GF-D8 (cell line): ENCODE data around the gene ACTG1.

Experiments used
- DNase-seq: peaks from one replicate; lab custom pipeline; 2025; lab: John Stamatoyannopoulos, UW

The ACTG1 gene

DNA sequence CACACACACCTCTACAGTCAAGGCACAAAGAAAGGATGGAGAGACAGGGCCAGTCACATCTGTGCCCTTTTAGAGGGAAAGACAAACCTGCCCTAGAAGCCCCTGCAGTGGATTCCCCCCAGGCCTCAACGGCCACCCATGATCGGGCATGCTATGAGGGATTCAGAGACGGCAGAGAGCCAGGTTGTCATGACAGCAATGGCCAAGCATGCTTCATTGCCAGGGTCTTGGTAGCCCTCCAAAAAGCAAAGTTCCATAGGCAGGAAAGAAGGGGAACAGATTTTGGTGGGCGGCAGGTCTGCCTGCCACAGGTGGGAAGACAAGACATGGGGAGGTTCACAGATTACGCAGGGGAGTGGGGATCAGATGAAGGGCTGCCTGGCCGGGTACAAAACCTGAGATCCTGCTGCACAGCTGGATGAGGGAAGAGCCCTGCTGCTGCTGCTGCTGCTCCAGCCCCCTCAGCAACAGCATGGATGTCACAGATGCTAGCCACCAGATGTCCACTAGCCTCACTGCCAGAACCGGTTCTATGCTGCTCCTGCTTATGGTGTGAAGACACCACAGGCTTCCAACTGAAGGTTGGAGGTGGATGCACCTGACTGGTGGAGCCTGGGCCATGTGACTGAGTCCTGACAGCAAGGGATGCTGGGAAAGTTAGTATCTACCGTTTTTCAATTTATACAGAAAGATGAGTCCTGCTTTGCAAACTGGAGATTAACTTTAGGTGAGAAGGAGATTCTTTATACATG lies 17.8 kb downstream of the ACTG1 start:
- DNase-seq, result no peak

DNA sequence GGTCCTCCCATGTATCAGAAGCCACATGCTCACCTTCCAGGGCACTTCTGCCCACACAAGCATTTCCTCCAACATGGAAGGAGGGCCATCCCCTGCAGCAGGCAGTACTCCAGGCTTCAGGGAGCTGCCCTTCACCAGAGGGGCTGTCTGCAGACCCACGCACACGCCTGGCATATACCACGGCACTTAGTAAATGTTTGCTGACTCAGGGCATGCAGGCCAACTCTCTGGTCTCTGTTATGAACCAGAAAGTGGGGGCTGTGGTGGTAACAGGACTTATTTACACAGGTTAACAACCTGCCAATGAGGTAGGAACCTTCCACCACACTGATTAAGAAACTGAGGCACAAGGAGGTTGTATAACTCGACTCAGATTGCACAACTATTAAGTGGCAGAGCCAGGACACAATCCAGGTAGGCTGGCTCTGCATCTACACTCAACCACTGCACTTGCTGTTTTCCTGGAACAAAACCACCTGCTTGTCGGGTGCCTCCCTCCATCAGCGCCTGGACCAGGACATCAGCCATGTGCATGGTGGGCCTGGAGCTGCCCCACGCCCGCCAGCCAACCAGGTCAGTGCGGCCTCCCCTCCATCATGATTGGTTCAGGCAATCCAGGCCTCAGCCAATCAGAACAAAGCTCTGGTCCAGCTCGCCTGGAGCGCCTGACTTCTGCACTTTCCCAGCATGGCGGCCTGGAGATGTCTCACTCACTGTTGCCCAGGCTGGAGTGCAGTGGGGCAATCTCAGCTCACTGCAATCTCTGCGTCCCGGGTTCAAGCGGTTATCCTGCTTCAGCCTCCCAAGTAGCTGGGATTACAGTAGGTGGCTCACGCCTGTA lies 19.2 kb downstream of the ACTG1 start:
- DNase-seq, result no peak

DNA sequence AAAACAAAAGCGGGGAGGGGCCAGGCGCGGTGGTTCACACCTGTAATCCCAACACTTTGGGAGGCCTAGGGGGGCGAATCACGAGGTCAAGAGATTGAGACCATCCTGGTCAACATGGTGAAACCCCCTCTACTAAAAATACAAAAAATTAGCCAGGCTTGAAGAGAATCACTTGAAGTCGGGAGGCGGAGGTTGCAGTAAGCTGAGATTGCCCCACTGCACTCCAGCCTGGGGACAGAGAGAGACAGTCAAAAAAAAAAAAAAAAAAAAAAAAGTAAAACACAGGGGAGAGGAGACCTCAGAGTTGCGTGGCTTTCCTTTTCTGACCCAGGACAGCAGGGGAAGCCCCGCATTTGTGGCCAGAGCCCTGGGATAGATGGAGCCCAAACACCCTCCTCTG lies 19.9 kb downstream of the ACTG1 start:
- DNase-seq, result no peak

DNA sequence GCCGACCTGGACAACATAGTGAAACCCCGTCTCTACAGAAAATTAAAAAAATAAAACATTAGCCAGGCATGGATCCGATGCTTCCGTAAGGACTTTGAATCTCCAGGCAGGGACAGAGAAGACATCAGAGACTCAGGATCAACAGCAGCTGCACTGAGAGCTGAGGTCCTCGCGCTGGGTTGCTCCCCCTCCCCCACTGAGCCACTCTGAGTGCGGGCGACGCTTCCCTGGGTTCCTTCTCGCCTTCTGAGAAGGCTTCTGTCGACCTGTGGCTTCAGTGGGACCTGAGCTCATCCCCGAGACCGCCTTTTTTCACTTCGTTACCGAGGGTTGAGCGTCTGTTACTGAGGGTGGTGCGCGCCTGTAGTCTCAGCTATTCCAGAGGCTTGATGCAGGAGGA lies 20.4 kb downstream of the ACTG1 start:
- DNase-seq, result no peak

DNA sequence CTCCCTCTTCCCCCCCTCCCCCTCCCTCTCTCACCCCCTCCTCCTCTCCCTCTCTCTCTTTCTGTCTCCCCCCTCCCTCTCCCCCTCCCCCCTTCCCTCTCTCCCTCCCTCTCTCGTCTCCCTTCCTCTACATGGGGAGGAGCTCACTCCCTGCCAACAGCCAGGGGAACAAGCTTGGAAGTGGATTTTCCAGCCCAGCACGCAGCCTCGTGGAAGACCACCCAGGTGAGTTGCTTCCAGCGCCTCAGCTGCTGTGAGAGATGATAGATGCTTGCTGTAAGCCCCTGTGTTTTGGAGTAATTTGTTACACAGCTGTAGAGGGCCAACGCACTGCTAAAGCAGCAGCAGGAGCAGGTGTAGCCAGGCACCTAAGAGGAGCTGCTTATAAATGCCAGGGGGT lies 20.8 kb downstream of the ACTG1 start:
- no peak for DNase-seq

DNA sequence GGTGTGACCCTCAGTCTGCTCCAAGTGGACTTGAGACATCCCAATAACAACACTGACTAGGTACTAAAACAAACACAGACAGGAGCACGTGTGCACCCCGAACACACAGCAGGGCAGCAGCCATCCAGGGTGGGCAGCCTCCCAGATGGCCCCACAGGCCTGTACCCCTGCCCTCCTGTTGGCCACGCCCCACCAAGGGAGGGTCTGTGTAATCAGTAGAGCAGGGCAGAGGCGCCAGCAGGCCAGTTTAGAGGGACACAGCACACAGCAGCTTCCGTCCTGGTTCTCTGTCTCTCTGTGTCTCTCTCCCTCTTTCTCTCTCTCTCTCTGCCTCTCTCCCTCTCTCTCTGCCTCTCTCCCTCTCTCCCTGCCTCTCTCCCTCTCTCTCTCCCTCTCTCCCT lies 21.4 kb downstream of the ACTG1 start:
- DNase-seq, result no peak

DNA sequence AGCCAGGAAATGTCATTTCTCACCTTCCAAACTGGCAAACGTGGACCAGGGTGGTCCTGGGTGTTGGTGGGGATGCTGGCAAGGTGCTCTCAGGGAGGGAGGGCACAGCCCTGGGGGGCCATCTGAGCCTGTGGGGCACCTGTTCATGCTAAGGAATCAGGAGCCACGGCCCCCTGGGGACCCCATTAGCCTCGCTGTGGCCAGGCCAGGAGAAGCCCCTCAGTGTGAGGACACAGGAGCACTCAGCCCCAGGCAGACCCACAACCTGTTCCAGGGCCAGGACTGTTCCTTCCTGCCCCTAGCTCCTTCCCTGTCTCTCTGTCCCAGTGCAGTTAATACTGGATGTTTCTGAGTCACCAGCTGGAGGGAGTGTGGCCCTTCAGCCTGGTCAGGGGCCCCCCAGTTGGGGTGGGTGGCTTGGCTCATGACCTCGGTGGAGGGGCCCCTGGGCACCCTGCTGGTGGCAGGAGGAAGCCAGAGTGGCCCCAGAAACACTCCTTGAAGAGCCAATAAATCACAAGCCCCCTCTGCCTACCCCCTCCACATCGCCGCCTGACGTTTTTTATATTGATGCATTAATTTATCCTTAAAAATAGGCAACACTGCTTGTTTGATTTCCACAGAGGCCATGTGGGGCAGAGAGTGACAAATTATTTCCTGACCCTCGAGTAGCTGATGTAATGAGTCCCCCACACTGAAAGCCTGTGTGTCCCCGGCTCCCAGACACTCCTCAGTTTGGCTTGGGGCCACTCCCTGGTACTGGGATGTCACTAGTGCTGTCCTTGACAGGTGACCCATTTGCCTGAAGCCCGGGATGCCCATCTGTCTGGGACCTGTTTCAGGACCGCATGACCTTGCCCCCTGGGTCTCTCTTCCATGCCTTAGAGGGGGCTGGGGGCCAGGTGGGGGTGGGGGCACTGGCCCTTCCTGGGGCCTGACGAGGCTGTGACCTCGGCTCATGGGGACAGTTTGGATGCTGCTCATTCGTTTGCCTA lies 22.3 kb downstream of the ACTG1 start:
- no peak for DNase-seq

DNA sequence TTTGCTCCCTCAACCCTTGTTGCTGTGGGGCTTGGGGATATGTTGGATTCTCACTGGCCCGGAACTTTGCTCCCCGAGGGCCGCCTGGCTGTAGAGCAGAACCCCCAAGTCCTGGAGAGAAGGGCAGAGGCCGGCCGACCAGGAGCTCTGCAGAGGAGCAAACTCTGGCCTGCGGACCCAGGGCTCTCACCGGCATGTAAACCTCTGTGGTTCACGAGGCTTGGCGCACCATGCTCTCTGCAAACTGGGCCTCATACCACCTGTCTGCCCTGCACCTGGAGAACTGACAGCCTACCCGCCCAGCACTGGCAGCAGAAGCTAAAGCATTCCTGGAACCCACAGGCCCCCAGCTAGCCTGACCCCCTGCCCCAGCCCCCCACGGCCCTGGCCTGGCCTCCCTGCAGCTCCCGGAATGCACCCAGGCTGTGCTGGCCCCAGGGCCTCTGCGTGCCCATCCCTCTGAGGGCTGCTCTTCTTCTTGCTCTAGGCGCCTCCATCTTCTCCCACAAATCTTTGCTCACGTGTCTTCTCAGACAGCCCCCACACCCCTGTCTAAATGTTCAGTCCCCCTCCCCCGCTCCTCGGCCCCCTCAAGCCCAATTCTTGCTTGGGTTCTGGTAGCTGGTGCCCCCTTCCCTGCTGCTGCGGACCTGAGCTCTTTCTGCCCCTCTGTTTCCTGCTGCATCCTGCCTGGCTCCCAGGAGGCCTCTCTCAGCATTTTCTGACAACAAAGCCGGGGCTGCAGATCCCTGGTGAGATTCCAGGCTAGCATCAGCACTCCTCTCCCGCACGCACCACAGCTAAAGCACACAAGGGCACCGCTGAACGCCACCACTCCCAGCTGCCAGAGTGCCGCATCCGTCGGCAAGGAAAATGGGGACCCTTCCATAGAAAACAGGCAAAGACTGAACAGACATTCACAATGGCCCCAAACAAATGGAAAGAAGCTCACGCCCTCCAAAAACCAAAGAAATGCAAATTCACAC lies 23.3 kb downstream of the ACTG1 start:
- DNase-seq, result no peak

DNA sequence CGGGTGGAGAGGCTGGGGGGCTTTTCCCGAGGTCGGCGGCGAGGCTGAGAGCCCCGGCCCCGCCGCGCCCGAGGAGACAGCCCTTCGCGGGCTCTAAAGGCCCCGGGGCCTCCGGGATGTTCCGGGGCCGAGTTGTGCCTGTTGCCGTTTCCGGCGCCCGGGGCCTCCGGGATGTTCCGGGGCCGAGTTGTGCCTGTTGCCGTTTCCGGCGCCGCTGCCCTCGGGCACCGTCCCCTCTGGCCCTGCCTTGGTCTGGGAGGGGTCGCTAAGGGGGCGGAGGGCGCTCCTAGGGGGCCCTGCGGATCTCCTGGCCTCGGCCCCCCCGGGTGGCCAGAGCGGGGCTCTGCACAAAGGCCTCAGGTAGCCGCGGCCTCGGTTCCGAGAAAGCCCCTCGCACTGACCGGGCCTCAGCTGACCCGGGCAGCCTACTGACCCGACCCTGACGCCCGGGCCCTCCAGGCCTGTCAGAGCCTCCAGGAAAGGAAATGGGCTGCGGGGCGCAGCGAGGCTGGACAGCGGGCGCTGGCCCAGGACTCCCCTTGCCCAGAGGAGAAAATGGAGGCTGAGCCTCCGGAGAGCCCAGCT lies 24.2 kb downstream of the ACTG1 start:
- no peak for DNase-seq

DNA sequence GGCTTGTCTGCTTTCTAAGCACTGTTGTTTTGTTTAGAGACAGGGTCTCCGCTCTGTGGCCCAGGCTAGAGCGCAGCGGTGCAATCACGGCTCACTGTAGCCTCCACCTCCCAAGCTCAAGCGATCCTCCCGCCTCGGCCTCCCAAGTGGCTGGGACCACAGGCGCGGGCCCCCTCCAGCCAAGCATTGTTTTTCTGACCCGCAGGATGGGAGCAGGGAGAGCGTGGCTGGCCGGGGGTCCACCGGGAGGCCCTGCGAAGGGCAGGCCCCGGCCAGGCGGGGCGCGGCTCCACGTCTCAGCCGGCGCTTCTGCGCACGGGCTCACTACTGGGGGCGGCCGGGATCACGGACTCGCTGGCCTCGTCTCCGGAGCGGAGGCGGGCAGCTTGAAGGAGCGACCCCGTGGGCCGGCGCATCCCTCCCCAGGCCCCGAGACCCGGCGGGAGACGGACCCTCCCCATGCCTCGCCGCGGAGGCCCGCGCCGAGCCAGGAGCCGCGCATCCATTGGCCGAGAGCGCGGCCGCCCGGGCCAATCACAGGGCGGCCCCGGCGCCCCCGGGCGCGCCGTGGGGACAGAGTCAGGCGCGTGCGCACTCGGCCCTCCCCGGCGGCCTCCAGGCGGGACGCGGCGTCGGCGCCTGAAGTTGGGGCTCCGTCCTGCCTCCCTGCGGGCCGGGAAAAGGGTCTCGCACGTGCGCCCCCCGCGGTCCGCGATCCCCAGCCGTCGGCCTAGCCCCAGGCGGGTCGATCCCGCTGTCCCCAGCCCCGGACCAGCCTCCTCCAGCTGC lies 24.9 kb downstream of the ACTG1 start:
- peak; percentile 32 for DNase-seq

DNA sequence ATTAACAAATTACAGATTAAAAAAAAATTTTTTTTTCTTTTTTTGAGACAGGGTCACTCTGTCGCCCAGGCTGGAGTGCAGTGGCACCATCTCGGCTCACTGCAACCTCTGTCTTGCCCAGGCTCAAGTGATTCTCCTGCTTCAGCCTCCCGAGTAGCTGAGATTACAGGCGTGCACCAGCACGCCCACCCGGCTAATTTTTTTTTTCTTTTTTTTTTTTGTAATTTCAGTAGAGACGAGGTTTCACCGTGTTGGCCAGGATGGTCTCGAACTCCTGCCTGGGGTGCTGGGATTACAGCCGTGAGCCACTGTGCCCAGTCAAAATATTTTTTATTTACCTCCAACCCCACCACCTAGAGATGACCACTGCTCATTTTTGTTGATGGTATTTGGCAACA lies 25.5 kb downstream of the ACTG1 start:
- no peak for DNase-seq

DNA sequence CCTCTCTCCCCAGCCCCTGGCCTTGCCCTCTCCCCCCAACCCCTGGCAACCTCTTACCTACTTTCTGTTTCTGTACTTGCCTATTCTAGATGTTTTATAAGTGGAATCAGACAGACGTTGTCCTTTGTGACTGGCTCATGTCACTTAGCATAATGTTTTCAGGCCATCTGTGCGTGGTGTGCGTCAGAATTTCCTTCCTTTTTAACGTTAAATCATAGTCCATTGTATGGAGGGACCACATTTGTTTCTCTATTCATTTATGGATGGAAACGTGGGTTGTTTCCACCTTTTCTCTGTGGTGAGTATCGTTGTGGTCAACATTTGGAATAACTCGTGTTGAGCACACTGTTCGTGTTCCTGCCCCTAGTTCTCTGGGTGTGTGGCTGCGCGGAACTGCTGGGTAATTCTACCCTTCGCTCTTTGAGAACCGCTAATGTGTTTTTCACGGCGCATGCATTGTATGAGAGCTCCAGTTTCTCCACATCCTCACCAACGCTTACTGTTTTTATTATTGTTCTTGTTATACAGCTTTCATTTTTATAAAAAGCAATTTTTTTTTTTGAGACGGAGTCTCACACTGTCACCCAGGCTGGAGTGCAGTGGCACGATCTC lies 26.3 kb downstream of the ACTG1 start:
- DNase-seq, result peak; percentile 71

DNA sequence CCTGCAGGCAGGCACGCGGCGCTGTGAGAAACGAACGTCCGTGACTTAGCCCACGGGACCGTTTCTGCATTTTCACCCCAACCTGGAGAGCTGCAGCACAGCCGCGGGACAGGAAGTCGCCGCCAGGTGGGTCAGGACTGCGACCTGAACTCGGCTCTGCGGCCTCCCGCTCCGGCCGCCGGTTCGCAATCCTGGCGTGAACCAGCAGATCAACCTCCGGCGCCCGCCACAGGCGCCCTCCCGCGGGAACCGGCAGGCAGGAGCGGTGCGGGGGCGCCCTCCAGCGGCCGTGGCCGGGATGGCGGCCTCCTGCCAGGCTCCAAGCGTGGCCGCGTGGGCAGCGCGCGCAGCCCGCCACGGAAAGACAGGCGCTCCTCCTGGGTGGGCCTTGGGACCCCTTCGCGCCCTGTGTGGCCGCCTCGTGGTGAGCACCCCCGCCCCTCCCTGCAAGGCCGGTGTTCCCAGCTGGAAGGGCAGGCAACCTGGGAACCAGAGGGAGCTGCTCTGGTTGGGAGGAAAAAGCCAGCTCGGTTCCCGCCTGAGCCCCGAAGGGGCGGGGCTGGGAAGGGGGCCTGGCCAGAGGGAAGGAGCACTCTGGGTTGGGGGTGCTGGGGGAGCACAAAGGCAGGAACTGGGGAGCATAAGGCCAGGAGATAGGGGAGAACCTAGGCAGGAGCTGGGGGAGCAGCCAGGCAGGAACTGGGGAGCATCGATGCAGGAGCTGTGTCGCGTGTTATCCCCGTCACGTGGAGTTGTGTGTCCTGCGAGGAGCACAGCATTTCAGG lies 28.2 kb downstream of the ACTG1 start:
- DNase-seq, result peak; percentile 58

DNA sequence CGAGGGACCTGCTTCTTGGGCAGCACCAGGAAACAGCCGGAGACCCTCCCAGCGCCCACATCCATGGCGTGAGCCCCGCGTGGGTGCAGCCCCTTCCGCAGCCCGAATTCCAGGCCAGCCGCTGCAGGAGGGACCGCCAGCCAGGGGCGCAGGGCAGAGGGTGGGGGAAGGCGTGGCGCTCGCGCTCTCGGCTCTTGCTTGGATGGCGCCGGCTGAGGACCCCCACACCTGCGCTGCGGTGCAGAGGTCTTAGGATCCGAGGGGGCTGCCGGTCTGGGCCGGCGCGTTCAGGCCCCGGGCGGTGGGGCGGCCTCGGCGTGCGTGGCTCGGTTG lies 28.8 kb downstream of the ACTG1 start:
- DNase-seq, result no peak

DNA sequence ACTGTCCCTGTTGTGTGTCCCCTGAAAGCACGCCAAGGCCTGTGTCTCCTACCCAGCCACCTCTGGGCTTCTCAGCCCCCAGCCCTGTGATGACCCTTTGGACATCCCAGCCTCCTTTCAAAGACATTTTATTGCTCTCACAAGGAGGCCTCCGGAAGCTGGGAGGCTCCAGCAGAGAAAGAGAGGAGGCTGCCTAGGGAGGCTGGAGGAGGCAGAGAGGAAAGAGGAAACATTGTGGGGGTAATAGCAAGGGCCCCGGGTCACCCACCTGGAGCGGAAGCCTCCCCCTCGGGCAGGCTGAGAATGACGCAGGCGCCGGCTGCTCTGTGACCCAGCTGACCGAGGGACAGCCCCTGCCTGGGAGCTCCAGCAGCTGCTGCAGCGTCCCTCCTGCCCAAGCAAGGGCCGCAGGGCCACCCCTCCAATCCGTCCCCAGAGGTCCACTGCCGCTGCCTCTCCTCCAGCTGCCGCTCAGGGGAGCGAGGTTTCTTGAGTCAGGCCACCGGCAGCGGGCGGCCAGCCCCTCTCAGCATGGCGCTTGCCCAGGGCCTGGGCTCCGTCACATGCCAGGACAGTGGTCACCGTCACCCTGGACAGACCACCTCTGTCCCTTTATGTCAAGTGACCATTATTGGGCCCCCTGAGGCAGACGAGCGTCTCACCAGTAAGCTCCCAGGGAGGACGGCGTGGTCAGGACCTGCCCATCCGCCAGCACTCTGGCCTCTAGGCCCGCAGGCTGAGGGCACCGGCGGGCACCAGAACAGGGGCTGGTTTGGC lies 29.3 kb downstream of the ACTG1 start:
- peak; percentile 84 for DNase-seq

DNA sequence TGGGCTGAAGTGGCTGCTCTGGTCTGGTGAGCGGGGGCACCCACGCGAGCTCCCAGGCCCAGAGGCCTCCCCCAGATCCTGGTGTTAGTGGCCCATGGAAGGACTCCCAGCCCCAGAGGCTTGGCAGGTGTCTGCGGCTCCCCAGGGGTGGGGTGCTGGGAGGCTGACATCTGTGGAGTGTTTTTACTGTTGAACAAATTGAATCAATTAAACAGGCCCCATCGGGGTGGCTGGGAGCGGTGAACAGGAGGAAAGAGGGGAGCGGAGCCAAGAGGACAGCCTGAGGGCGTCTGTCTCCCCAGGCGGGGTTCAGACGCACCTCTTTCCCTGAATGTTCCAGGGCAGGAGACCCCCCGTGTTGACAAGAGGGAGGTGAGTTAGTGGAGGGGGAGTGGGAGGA lies 29.9 kb downstream of the ACTG1 start:
- DNase-seq, result no peak

DNA sequence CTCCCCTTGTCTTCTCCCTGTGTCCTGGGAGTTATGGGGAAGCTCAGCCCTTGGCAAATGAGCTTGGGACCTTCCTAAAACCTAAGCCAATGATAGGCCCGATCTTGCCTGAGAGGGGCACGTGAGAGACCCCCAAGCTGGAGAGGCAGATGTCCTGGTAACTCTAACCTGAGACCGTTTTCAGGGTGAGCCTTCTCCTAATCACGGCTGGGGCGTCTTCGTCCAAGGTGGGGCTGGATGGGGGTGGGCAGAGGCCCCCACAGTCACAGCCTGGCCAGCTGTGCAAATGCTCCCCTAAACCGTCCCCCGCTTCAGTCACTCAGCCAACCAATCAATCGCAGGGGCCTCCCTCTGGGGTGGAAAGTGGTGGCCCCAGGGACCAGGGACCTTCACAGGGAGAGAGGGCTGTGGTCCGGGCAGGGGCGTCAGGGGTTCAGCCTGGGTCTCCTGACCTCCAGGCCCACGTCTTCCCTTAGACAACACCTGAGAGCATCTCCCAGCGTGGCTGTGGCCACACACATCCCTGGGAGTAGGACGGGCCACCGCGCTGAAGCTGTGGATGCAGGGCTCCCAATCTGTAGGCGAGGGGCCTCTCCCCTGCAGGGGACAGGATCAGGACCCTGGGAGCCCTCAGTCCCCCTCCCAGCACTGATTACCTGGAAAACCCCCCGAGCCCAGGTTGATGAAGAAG lies 30.6 kb downstream of the ACTG1 start:
- DNase-seq, result no peak
